ENCODE measurements around the gene NTHL1. TPM values are rescaled to one million over a fixed set of nuclear protein-coding genes. Genes with fewer than 3 reads are reported as not detected.

NTHL1 gene
- total and polyA plus RNA-seq, 2 of the 13 experiments (the other 11 are each of a cell fraction or from before 2014, with no cell fraction given) = 47.5 to 64.9 TPM

DNA sequence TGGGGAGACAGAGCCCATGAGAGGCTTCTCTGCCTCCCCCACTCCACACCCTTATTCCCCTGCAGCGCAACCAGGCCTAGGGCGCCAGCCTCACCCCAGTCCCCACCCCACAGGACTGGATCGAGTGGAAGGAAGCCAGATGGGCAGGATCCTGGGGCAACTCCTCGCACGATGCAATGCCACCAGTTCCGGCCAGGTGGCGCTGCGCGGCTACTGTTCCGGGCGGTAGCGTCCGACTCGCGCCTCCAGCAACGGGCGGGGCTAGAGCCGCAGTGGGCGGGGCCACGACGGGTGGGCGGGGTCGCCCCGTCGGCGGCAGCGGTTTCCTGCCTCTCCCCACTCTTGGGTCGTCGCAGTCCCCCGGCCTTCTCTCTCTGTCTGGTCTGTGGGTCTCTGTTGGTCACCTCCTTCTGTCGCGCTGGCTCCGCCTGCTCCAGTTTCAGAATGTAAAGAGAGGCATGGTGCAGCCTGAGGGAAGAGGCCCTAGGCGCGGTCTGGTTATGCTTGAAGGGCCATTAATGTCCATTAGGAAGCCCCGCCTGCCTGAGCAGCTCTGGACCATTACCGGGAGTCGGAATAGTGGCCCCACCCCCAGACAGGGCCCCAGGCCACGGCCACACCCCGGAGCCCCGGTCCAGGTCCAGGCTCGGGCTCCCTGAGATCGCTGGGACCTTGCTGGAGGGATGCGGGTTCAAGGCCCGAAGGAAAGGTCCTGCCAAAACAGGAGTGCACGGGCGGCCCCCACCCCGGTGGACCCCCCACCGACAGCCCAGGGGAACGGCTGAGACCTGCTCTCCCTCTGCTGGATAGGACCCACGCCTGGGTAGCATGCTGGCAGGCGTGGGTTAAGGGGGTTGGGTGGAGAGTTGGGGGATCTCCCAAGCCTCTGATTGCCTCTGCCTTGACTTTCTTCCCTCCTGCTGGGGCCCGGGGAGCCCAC lies 24.3 kb downstream of the NTHL1 start (continued):
- TF ChIP-seq, protein P1, sequence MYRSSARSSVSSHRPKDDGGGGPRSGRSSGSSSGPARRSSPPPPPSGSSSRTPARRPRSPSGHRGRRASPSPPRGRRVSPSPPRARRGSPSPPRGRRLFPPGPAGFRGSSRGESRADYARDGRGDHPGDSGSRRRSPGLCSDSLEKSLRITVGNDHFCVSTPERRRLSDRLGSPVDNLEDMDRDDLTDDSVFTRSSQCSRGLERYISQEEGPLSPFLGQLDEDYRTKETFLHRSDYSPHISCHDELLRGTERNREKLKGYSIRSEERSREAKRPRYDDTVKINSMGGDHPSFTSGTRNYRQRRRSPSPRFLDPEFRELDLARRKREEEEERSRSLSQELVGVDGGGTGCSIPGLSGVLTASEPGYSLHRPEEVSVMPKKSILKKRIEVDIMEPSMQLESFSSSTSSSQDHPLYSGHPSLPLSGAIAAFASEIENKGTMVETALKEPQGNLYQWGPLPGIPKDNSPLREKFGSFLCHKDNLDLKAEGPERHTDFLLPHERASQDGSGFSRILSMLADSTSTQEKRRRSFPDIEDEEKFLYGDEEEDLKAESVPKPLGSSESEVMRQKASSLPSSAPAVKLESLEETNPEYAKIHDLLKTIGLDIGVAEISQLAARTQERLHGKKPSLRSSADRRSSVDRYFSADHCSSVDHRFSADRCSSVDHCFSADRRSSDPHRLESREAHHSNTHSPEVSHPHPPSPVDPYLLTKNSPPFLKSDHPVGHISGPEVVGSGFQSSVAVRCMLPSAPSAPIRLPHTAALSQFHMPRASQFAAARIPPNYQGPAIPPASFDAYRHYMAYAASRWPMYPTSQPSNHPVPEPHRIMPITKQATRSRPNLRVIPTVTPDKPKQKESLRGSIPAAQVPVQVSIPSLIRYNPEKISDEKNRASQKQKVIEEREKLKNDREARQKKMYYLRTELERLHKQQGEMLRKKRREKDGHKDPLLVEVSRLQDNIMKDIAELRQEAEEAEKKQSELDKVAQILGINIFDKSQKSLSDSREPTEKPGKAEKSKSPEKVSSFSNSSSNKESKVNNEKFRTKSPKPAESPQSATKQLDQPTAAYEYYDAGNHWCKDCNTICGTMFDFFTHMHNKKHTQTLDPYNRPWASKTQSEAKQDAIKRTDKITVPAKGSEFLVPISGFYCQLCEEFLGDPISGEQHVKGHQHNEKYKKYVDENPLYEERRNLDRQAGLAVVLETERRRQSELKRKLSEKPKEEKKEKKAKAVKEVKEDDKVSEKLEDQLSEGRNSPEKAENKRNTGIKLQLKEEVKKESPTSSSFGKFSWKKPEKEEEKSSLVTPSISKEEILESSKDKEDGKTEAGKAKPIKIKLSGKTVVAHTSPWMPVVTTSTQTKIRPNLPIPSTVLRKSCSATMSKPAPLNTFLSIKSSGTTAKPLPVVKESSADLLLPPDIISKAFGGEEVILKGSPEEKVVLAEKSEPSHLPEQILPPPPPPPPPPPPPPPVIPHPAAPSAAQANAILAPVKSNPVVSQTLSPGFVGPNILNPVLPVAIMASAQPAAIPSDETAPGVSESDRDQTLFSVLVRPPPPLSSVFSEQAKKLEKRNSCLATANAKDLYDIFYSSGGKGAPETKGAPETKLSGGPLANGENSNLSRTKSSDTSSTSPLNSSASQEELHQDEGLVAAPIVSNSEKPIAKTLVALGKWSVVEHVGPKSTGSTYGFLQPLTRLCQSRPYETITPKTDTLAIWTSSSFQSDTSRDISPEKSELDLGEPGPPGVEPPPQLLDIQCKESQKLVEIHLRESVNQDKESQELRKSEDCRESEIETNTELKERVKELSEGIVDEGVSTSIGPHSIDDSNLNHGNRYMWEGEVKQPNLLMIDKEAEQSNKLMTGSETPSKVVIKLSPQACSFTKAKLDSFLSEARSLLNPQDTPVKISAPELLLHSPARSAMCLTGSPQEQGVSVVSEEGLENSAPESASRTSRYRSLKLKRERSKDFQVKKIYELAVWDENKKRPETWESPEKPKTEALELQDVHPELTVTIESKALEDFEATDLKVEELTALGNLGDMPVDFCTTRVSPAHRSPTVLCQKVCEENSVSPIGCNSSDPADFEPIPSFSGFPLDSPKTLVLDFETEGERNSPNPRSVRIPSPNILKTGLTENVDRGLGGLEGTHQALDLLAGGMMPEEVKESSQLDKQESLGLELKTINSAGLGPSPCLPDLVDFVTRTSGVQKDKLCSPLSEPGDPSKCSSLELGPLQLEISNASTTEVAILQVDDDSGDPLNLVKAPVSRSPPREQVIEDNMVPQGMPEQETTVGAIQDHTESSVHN (CRISPR knock-in tag; IDR thresholded peaks at IDR 0.05) = no peak
- TF ChIP-seq ZSCAN22 (CRISPR knock-in tag; IDR thresholded peaks at IDR 0.05) (peak; percentile 92), GZF1 (CRISPR knock-in tag; IDR thresholded peaks at IDR 0.05) (peak; percentile 75; the same call in 1 of the 2 replicates), PPARG (CRISPR knock-in tag; conservative IDR thresholded peaks at IDR 0.05) (0 out of 2 replicates have a peak, but pooled peaks have one; percentile 20), HOXD1 (CRISPR knock-in tag; IDR thresholded peaks at IDR 0.05) (no peak), HIVEP1 (CRISPR knock-in tag; IDR thresholded peaks at IDR 0.05) (0 out of 2 replicates have a peak, but pooled peaks have one; percentile 22), SOX5 (CRISPR knock-in tag; IDR thresholded peaks at IDR 0.05; ENCODE audit: borderline replicate concordance) (peak; percentile 41; the same call in 1 of the 2 replicates)
- TF ChIP-seq, protein P2, sequence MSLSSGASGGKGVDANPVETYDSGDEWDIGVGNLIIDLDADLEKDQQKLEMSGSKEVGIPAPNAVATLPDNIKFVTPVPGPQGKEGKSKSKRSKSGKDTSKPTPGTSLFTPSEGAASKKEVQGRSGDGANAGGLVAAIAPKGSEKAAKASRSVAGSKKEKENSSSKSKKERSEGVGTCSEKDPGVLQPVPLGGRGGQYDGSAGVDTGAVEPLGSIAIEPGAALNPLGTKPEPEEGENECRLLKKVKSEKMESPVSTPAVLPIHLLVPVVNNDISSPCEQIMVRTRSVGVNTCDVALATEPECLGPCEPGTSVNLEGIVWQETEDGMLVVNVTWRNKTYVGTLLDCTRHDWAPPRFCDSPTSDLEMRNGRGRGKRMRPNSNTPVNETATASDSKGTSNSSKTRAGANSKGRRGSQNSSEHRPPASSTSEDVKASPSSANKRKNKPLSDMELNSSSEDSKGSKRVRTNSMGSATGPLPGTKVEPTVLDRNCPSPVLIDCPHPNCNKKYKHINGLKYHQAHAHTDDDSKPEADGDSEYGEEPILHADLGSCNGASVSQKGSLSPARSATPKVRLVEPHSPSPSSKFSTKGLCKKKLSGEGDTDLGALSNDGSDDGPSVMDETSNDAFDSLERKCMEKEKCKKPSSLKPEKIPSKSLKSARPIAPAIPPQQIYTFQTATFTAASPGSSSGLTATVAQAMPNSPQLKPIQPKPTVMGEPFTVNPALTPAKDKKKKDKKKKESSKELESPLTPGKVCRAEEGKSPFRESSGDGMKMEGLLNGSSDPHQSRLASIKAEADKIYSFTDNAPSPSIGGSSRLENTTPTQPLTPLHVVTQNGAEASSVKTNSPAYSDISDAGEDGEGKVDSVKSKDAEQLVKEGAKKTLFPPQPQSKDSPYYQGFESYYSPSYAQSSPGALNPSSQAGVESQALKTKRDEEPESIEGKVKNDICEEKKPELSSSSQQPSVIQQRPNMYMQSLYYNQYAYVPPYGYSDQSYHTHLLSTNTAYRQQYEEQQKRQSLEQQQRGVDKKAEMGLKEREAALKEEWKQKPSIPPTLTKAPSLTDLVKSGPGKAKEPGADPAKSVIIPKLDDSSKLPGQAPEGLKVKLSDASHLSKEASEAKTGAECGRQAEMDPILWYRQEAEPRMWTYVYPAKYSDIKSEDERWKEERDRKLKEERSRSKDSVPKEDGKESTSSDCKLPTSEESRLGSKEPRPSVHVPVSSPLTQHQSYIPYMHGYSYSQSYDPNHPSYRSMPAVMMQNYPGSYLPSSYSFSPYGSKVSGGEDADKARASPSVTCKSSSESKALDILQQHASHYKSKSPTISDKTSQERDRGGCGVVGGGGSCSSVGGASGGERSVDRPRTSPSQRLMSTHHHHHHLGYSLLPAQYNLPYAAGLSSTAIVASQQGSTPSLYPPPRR (CRISPR knock-in tag; IDR thresholded peaks at IDR 0.05; ENCODE audit: borderline replicate concordance) = peak; percentile 32; the same call in 1 of the 2 replicates
